ENCODE measurements around the gene NHERF1. TPM values are rescaled to one million over a fixed set of nuclear protein-coding genes. Genes with fewer than 3 reads are reported as not detected.

Gene NHERF1
- total and polyA plus RNA-seq, 2 of the 8 experiments (the other 6 are each of a cell fraction or from before 2014, with no cell fraction given), result 92.9 to 99.2 TPM

- Histone ChIP-seq H3K23ac (ENCODE audit: insufficient read length) (no peak overlapping the region), H4K20me1 (replicated peaks in 1 of 2; ENCODE audit: control insufficient read depth in 1 of 2, insufficient read depth in 2 of 2, low read length in 2 of 2) (peaks cover 12 to 19% of the 10 kb centered on the region in 2 experiments), H2AFZ (ENCODE audit: low read length) (no peak overlapping the region), H3K36me3 (ENCODE audit: control insufficient read depth in 2 of 4, insufficient read depth in 4 of 4, low read length in 3 of 4) (no peaks in the 10 kb centered on the region; a peak in 1 of 8 replicates), H4K5ac (ENCODE audit: insufficient read length, low read depth, low read length) (no peak overlapping the region), H2BK120ac (replicated peaks; ENCODE audit: low read depth, low read length) (no peak overlapping the region), H3K56ac (replicated peaks; ENCODE audit: insufficient read length, low read depth, low read length) (no peak overlapping the region), H2BK20ac (ENCODE audit: low read length) (no peak overlapping the region), H3K4me1 (replicated peaks in 1 of 4; ENCODE audit: control insufficient read depth in 3 of 4, insufficient read depth in 4 of 4, low read length in 3 of 4) (peaks cover 0 to 4% (median 1%) of the 10 kb centered on the region in 4 experiments; a peak in 2 of 7 replicates), H3K79me1 (ENCODE audit: low read depth, low read length) (no peaks in the 10 kb centered on the region), H3K79me2 (ENCODE audit: control insufficient read depth in 1 of 2, insufficient read depth in 2 of 2, low read length in 2 of 2) (no peaks in the 10 kb centered on the region), H3K14ac (ENCODE audit: insufficient read length) (no peak overlapping the region), H3K4me3 (ENCODE audit: extremely low read depth in 1 of 4, insufficient read depth in 2 of 4, low read depth in 3 of 4, low read length in 4 of 4) (no peak overlapping the region), H3K27ac (ENCODE audit: low read depth, low read length) (no peak overlapping the region), H2AK5ac (ENCODE audit: low read depth, low read length) (no peak overlapping the region), H3K23me2 (ENCODE audit: low read depth, low read length) (no peaks in the 10 kb centered on the region), H2BK15ac (ENCODE audit: low read length) (no peak overlapping the region), H3K18ac (ENCODE audit: extremely low read depth, low read length) (no peak overlapping the region), H3K4me2 (ENCODE audit: insufficient read depth in 1 of 2, low read depth in 2 of 2, low read length in 2 of 2) (no peak overlapping the region), H3K9ac (replicated peaks in 1 of 4; ENCODE audit: extremely low read depth in 1 of 4, low read depth in 3 of 4, low read length in 3 of 4) (no peak overlapping the region), H2BK12ac (ENCODE audit: low read depth, low read length) (no peak overlapping the region), H4K8ac (ENCODE audit: extremely low read depth, insufficient read depth, low read length) (no peak overlapping the region), H3K9me3 (ENCODE audit: insufficient read depth in 2 of 2, low read depth in 1 of 2, low read length in 1 of 2) (no peaks in the 10 kb centered on the region), H3K27me3 (replicated peaks in 1 of 4; ENCODE audit: control insufficient read depth in 3 of 4, extremely low read depth in 1 of 4, insufficient read depth in 3 of 4, low read length in 3 of 4) (peaks cover 0 to 2% (median 0%) of the 10 kb centered on the region in 4 experiments; a peak in 3 of 7 replicates), H2BK5ac (ENCODE audit: low read depth, low read length) (no peak overlapping the region), H4K91ac (replicated peaks; ENCODE audit: insufficient read length, low read length) (no peak overlapping the region), H3K4ac (replicated peaks; ENCODE audit: insufficient read length, low read depth, low read length) (no peak overlapping the region)
- FAIRE-seq, result no peak
- CTCF ChIA-PET (ENCODE audit: partially characterized antibody), result interaction anchor here (81.0 to 99.6 kb wide), 2 partner anchors 3 to 29 kb away, joined by 2981 read pairs; partner anchors contain the start of genes FDXR, GRIN2C and NAT9
- no peak for DNase-seq (ENCODE audit: low read depth in 1 of 2, low spot score in 2 of 2)
- TF ChIP-seq PHF8 (conservative IDR thresholded peaks at IDR 0.05; ENCODE audit: low read depth, low read length), result no peak
- WGBS, 2 experiments (ENCODE audit: extremely low coverage in 1 of 2, insufficient coverage in 1 of 2, insufficient read length in 1 of 2, insufficient replicate concordance in 2 of 2, low coverage in 1 of 2, low lambda C conversion rate in 2 of 2, missing lambda C conversion rate in 1 of 2), result 95% methylated on average over 7 of the region's 7 CpGs; no CpG with 5 or more reads in 1 of the 2 experiments
- POLR2A ChIA-PET (ENCODE audit: partially characterized antibody), result no interaction called here
Observed at GRCh38 chr17:74815067-74815466, 66.6 kb downstream of the NHERF1 start.

All from H1 (cell line).